HCT116 (cell line): ENCODE data around the gene SLC7A1.

Experiments
- CEBPB ChIP-seq: IDR thresholded peaks from 2 replicates; pipeline ENCODE4 v1.6.1; 2012; ENCODE audit warnings: low read depth
- EZH2 ChIP-seq: fragments of 200-600 bp; sonication (generic); IDR thresholded peaks from 2 replicates; pipeline ENCODE4 v1.6.1; 2017; ENCODE audit warnings: antibody characterized with exemption, mixed run types
- EZH2phosphoT487 ChIP-seq: fragments of 200-600 bp; IDR thresholded peaks from 2 replicates; pipeline ENCODE4 v1.6.1; 2018; ENCODE audit warnings: antibody characterized with exemption, borderline replicate concordance
- POLR2A ChIP-seq: IDR thresholded peaks from 2 replicates; pipeline ENCODE4 v1.7.0; 2011; ENCODE audit warnings: borderline replicate concordance; ENCODE audit not compliant: insufficient read depth, insufficient read length; ENCODE audit errors: extremely low read depth
- POLR2AphosphoS5 ChIP-seq: IDR thresholded peaks from 2 replicates; pipeline ENCODE4 v1.6.1; 2011; ENCODE audit warnings: mild to moderate bottlenecking, low read depth, low read length, moderate library complexity
- RAD21 ChIP-seq: IDR thresholded peaks from 2 replicates; pipeline ENCODE4 v1.6.1; 2012; ENCODE audit warnings: low read depth, mild to moderate bottlenecking
- SIN3A ChIP-seq: IDR thresholded peaks from 2 replicates; pipeline ENCODE4 v1.6.1; 2012; ENCODE audit warnings: low read depth
- SP1 ChIP-seq: IDR thresholded peaks from 2 replicates; pipeline ENCODE4 v1.6.1; 2012; ENCODE audit warnings: low read depth
- TF ChIP-seq, protein P1 (sequence below), 3 experiments: fragments of 200-600 bp in 1 of 3; sonication (generic) in 1 of 3; IDR thresholded peaks in 2 of 3; conservative IDR thresholded peaks in 1 of 3; 2 replicates each; pipeline ENCODE4 v1.5.1; 2012 to 2017; ENCODE audit warnings: low read depth in 2 of 3, low read length in 2 of 3, antibody characterized with exemption in 1 of 3, borderline replicate concordance in 1 of 3, control low read depth in 1 of 3, mild to moderate bottlenecking in 1 of 3, mixed read lengths in 1 of 3, mixed run types in 1 of 3, moderate library complexity in 1 of 3; ENCODE audit not compliant: insufficient read depth in 1 of 3
- TF ChIP-seq, protein P2 (sequence below): IDR thresholded peaks from 2 replicates; pipeline ENCODE4 v1.6.1; 2012

DNA sequence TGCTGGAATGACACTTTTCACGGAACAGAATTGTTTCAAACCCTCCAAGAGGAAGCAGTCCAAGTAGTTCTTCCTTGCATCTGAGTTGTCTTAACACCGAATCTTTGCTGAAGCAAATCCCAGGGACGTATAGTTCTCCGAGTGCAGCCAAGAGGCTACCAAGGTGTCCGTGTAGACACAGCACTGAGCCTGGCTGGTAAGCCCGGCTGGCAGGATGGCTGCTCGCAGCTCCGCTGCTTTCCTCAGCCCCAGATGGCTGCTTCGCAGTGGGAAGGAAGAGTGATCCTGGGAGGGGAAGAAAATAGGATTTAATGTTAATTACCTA lies 105.0 kb downstream of the SLC7A1 start:
- TF ChIP-seq, protein P1, sequence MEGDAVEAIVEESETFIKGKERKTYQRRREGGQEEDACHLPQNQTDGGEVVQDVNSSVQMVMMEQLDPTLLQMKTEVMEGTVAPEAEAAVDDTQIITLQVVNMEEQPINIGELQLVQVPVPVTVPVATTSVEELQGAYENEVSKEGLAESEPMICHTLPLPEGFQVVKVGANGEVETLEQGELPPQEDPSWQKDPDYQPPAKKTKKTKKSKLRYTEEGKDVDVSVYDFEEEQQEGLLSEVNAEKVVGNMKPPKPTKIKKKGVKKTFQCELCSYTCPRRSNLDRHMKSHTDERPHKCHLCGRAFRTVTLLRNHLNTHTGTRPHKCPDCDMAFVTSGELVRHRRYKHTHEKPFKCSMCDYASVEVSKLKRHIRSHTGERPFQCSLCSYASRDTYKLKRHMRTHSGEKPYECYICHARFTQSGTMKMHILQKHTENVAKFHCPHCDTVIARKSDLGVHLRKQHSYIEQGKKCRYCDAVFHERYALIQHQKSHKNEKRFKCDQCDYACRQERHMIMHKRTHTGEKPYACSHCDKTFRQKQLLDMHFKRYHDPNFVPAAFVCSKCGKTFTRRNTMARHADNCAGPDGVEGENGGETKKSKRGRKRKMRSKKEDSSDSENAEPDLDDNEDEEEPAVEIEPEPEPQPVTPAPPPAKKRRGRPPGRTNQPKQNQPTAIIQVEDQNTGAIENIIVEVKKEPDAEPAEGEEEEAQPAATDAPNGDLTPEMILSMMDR (IDR thresholded peaks at IDR 0.05 in 2 of 3, conservative IDR thresholded peaks at IDR 0.05 in 1 of 3; ENCODE audit: borderline replicate concordance in 1 of 3, insufficient read depth in 1 of 3, low read depth in 2 of 3, low read length in 2 of 3), result no peak
- TF ChIP-seq EZH2phosphoT487, result no peak
- TF ChIP-seq, protein P2, sequence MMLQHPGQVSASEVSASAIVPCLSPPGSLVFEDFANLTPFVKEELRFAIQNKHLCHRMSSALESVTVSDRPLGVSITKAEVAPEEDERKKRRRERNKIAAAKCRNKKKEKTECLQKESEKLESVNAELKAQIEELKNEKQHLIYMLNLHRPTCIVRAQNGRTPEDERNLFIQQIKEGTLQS, result no peak
- no peak for TF ChIP-seq EZH2
- TF ChIP-seq POLR2AphosphoS5, result no peak
- no peak for TF ChIP-seq RAD21
- TF ChIP-seq SIN3A, result no peak
- TF ChIP-seq CEBPB, result no peak
- TF ChIP-seq SP1, result no peak
- no peak for TF ChIP-seq POLR2A
